KBM-7 (cell line): ENCODE measurements around the gene CCNH.

Source experiments
- DNase-seq: peaks from one replicate; pipeline ENCODE4 v3.0.0-alpha.2; 2015
- in situ Hi-C: fragments of 300-500 bp; cut with MboI; formaldehyde crosslinking; loops from 2 replicates; pipeline ENCODE4 v1.14.3; 2020; ENCODE audit warnings: low sequenced_read_pairs, low pct_unique_long_range_greater_than_20kb, mixed read lengths

The CCNH gene

DNA sequence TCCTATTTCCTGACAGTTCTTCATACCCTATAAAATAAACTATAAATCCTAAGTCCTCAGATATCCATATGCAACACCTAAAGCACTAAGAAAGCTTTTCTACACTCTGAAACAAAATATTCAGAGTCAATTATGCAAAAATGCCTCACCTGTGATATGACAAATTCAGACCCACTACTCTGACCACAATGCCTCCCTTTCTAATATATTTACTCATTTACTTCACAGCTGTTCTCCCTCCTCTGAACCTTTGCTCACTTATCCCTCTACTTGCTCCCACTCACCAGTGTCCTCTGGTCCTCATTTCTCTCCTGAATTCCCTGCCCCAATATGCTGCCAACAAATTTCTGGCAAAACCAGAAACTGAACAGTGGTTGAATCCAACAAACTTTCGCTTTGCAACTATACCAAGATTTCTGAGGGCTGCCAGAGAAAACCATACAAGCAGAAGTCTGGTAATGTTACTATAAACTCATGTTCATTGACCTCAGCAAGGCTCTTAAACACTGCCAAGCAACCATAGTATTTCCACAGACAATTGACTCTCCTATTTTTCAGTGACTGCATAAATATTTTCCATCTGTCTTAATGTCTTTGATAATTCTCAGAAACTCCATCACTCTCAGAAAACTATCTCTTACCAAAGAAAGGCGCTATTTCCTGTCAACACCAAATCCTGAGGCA, 7.1 kb downstream of the CCNH start:
- no peak for DNase-seq
- in situ Hi-C loops: no loop called here

GRCh38 chr5:87404359-87404758, 8.4 kb downstream of the CCNH start:
- DNase-seq: no peak
- in situ Hi-C loops: no loop called here

DNA sequence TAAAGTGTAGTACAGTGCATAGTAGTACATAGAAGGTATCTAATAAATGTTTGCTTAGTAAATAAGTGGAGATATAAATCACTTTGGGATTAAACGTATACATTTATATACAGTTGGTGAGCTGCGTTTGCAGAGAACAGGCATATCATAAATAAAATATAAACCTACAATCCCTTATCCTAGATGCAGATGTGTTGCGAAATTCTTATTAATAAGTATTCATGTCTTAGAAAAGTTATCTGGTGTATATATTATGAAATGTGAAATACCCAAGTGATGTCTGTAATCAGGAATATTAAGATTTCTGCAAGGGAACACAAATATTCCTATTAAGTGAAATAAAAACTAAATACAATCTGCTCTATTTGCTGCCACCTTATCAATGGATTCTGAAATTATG, 8.8 kb downstream of the CCNH start:
- in situ Hi-C loops: no loop called here
- DNase-seq: no peak

- DNase-seq: no peak
- in situ Hi-C loops: no loop called here
These were observed 9.3 kb downstream of the CCNH start for GRCh38 chr5:87403409-87403808.

DNA sequence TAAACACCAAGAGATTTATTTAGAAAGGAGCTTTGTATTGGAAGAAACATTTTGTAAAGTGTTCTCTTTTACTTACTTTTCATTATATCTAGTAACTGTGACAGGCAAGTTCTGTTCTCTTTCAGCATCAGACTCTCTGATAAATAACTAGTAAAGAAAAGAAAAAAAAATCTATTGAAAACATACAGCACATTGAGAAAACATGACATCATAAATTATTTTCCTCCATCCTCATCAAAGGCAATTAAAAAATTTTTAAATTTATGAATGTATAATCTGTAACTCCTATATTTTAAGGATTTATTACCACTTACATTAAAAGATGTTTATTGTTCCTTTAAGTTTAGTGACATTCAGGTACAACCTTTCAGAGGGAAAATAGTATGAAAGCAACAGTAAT, 11.1 kb downstream of the CCNH start:
- no peak for DNase-seq
- in situ Hi-C loops: no loop called here

GRCh38 chr5:87400305-87400899, 12.3 kb downstream of the CCNH start:
- in situ Hi-C loops: no loop called here
- DNase-seq: peak; percentile 51

GRCh38 chr5:87399720-87400119, 13.0 kb downstream of the CCNH start:
- in situ Hi-C loops: no loop called here
- peak; percentile 35 for DNase-seq

- no peak for DNase-seq
- in situ Hi-C loops: no loop called here
These were observed 13.6 kb downstream of the CCNH start for GRCh38 chr5:87398981-87399614.

- in situ Hi-C loops: no loop called here
- DNase-seq: no peak
These were observed 18.1 kb downstream of the CCNH start for GRCh38 chr5:87394411-87395165.

DNA sequence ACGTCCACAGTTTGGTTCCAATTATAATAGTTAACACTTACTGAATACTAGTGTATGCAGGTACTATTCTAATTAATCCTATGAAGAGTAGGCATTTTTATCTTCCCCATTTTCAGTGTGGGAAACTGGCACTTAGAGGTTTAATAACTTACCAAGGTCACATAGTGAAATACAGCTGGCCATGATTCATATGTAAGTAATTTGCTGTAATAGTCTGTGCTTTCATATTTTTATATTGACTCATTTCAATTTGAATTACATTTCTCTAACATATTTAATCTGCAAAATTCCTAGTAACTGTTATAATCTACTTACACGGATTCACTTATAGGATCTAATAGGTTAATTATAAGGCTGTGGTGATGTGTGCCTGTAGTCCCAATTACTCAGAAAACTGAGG, 19.4 kb downstream of the CCNH start:
- in situ Hi-C loops: no loop called here
- no peak for DNase-seq

DNA sequence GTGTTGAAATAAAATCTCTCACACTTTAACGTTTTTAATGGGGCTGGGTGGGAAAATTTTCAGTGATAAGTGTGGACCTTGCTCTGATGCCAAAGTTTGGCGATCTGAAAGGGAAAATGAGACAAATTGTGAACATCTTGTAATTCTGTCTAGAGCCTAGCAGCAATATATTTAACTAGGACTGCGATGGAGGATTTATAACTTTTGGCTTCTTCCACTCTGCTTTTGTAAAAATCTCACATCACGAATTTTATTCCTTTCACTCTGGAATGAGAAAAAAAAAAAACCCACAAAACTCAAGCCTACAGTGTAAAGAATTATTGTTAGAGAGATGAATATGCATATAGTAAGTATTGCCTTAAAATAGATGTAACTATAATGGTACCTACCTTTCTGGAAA, 19.9 kb downstream of the CCNH start:
- in situ Hi-C loops: no loop called here

GRCh38 chr5:87392170-87392569, 20.6 kb downstream of the CCNH start:
- in situ Hi-C loops: no loop called here
- no peak for DNase-seq

More for the DNA sequence above, 19.9 kb downstream of the CCNH start:
- DNase-seq: no peak

DNA sequence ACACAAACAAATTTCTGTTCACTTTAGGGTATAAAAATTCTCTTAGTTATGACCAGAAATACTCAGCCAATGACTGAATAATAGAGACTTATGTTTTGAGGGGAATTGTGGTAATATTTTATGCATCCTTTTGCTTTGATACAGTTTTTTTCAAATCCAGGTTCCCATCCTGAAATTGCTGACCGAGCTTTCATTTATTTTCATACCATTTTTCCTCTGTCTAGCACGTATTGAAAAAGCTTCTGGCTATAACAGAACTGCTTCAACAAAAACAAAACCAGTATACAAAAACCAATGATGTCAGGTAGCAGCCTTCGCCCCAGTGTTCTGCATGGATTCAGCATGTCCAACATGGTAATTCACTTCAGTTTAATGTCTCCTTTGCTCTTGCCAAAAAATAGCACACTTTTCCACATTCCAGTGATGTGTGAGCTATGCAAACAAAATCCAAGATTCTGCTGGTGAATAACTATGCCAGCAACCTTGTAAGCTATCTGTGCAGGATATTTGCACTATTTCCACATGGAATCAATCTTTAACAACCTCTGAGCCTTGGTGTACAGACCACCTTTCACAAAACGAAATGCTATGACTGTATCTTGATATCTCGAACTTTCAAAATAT, 22.0 kb downstream of the CCNH start:
- in situ Hi-C loops: no loop called here
- DNase-seq: no peak

GRCh38 chr5:87390075-87390474, 22.7 kb downstream of the CCNH start:
- in situ Hi-C loops: no loop called here
- DNase-seq: no peak

GRCh38 chr5:87389296-87390034, 23.3 kb downstream of the CCNH start:
- in situ Hi-C loops: no loop called here
- no peak for DNase-seq

DNA sequence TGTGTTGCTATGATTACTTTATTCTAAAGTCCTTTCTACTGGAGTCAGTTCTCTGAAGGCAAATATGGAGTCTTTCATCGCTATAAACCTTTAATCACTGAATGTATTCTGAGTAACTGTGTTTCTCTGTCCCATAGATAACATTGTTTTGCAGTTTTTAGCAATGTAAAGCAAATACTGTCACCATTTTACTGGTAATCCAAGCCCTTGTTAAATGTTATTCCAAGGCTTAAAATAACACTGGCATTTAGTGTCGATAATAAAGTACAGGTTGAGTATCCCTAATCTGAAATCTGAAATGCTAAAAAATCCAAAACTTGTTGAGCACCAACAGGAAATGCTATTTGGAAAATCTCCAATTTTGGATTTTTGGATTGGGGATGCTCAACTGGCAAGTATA, 24.6 kb downstream of the CCNH start:
- in situ Hi-C loops: no loop called here
- no peak for DNase-seq

DNA sequence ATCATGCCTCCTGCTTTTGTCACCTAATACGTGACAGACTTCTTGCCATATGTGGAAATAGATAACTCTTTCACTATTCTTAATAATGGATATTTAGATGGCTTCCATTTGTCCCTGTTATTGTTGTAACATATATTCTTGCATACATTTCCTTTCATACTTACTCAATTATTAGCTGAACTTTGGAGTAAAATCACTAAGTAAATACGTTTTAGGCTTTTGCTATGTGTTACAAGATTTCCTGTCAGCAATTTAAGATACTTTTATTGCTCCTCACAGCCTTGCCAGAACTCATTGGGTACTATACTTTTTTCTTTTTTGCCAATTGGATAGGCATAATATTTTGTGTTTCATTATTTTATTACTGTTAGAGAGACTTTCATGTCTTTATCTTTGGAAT, 26.9 kb downstream of the CCNH start:
- in situ Hi-C loops: no loop called here

GRCh38 chr5:87383216-87383615, 29.5 kb downstream of the CCNH start:
- in situ Hi-C loops: no loop called here
- no peak for DNase-seq

More for the DNA sequence above, 26.9 kb downstream of the CCNH start:
- no peak for DNase-seq

GRCh38 chr5:87382224-87382623, 30.5 kb downstream of the CCNH start:
- no peak for DNase-seq
- in situ Hi-C loops: no loop called here
